Endothelial cell of umbilical vein (primary cell): Measurements from ENCODE around the gene GFER. TPM values are rescaled to one million over a fixed set of nuclear protein-coding genes. Genes with fewer than 3 reads are reported as not detected.
A peak's percentile ranks its signal among the peaks of the same experiment; 100 is the strongest.

Experiments used
- BruUV-seq: library from RNA; stranded (reverse); fragments of 400-500 nt; replicated peaks from 2 replicates; lab custom pipeline; 2021; lab: Mats Ljungman, UMichigan
- CTCF ChIA-PET: fragments of 300-600, 350-600 bp; sonication (Branson Sonifier 250); formaldehyde crosslinking; loops from one replicate; lab custom pipeline; 2021; ENCODE audit warnings: antibody characterized with exemption, inconsistent platforms; lab: Charles Lee
- POLR2A ChIA-PET: fragments of 300-600, 350-600 bp; sonication (Branson Sonifier 250); formaldehyde crosslinking; loops from one replicate; lab custom pipeline; 2021; ENCODE audit warnings: antibody characterized with exemption, inconsistent platforms; lab: Charles Lee
- DNase-seq: peaks from one replicate; pipeline ENCODE4 v3.0.0-alpha.2; 2011; ENCODE audit warnings: low read depth, low spot score
- FAIRE-seq: peaks from 2 replicates; lab custom pipeline; 2011; peaks lifted over from hg19 to GRCh38; lab: Jason Lieb, UNC
- H2AFZ ChIP-seq: 2 replicates; pipeline ENCODE4 v1.6.0; 2012; ENCODE audit warnings: low read depth, low read length, control low read depth, inconsistent platforms
- H3K27ac ChIP-seq: 2 replicates; pipeline ENCODE4 v1.5.1; 2011; ENCODE audit warnings: low read depth, mild to moderate bottlenecking, control low read depth, low read length, moderate library complexity; ENCODE audit not compliant: insufficient read depth
- H3K27me3 ChIP-seq, 2 experiments: 2 replicates each; pipeline versions ENCODE4 v1.6.0 to v1.6.1; 2011; ENCODE audit warnings: low read length in 2 of 2, mixed read lengths in 1 of 2; ENCODE audit not compliant: control insufficient read depth in 2 of 2, insufficient read depth in 2 of 2
- H3K36me3 ChIP-seq, 2 experiments: 2 replicates in 1 of 2; 3 replicates in 1 of 2; pipeline ENCODE4 v1.5.1; 2011; ENCODE audit warnings: low read length in 2 of 2, mild to moderate bottlenecking in 1 of 2, moderate library complexity in 1 of 2; ENCODE audit not compliant: control insufficient read depth in 2 of 2, insufficient read depth in 2 of 2; ENCODE audit errors: extremely low read depth in 1 of 2
- H3K4me1 ChIP-seq: 3 replicates; pipeline ENCODE4 v1.5.1; 2011; ENCODE audit warnings: mild to moderate bottlenecking, low read length; ENCODE audit not compliant: control insufficient read depth, insufficient read depth; ENCODE audit errors: extremely low read depth
- H3K4me2 ChIP-seq: 2 replicates; pipeline ENCODE4 v1.6.1; 2011; ENCODE audit warnings: low read length, control low read depth, mixed read lengths; ENCODE audit not compliant: insufficient read depth
- H3K4me3 ChIP-seq, 3 experiments: fragments of 200-600 bp in 1 of 3; sonication (generic), shearing (Covaris generic) in 1 of 3; replicated peaks in 1 of 3; 2 replicates each; pipeline ENCODE4 v1.5.1; 2011 to 2016; ENCODE audit warnings: control low read depth in 3 of 3, low read length in 3 of 3, mild to moderate bottlenecking in 2 of 3, inconsistent platforms in 1 of 3, low read depth in 1 of 3, moderate library complexity in 1 of 3; ENCODE audit not compliant: insufficient read depth in 1 of 3
- H3K79me2 ChIP-seq: 2 replicates; pipeline ENCODE4 v1.6.0; 2012; ENCODE audit warnings: low read length, inconsistent platforms; ENCODE audit not compliant: control insufficient read depth, insufficient read depth
- H3K9ac ChIP-seq: replicated peaks from 2 replicates; pipeline ENCODE3; 2011; ENCODE audit warnings: low read length, control low read depth; ENCODE audit not compliant: insufficient read depth; ENCODE audit errors: extremely low read depth
- H3K9me1 ChIP-seq: replicated peaks from 3 replicates; pipeline ENCODE4 v1.6.0; 2011; ENCODE audit warnings: mild to moderate bottlenecking, low read length; ENCODE audit not compliant: control insufficient read depth, insufficient read depth; ENCODE audit errors: extremely low read depth
- H3K9me3 ChIP-seq: replicated peaks from 2 replicates; pipeline ENCODE4 v1.5.1; 2012; ENCODE audit warnings: low read length, inconsistent platforms; ENCODE audit not compliant: control insufficient read depth, insufficient read depth
- H4K20me1 ChIP-seq: replicated peaks from 2 replicates; pipeline ENCODE3; 2011; ENCODE audit warnings: mild to moderate bottlenecking, low read length; ENCODE audit not compliant: control insufficient read depth, insufficient read depth; ENCODE audit errors: extremely low read depth
- CTCF ChIP-seq, 2 donors: IDR thresholded peaks; 1 replicate in 1 of 2; 2 replicates in 1 of 2; pipeline ENCODE4 v1.5.1; 2011; ENCODE audit warnings: low read length in 2 of 2, mild to moderate bottlenecking in 2 of 2, moderate library complexity in 2 of 2, control low read depth in 1 of 2, inconsistent platforms in 1 of 2, low read depth in 1 of 2; ENCODE audit not compliant: insufficient read depth in 1 of 2; ENCODE audit errors: extremely low read depth in 1 of 2
- EZH2 ChIP-seq: IDR thresholded peaks from 2 replicates; pipeline ENCODE4 v1.6.1; 2012; ENCODE audit warnings: borderline replicate concordance, low read depth, mild to moderate bottlenecking, moderate library complexity, low read length, inconsistent platforms; ENCODE audit not compliant: severe bottlenecking
- FOS ChIP-seq: IDR thresholded peaks from 2 replicates; pipeline ENCODE4 v1.6.1; 2011; ENCODE audit warnings: mild to moderate bottlenecking, low read length, moderate library complexity, borderline replicate concordance; ENCODE audit not compliant: insufficient read depth
- GATA2 ChIP-seq: IDR thresholded peaks from 2 replicates; pipeline ENCODE4 v1.7.0; 2011; ENCODE audit warnings: low read depth, mild to moderate bottlenecking, moderate library complexity, mixed read lengths, low read length; ENCODE audit not compliant: insufficient read length, insufficient read depth
- JUN ChIP-seq: IDR thresholded peaks from 2 replicates; pipeline ENCODE4 v1.6.1; 2011; ENCODE audit warnings: borderline replicate concordance, low read depth; ENCODE audit not compliant: insufficient read length, insufficient read depth
- MAX ChIP-seq: IDR thresholded peaks from 2 replicates; pipeline ENCODE4 v1.6.1; 2011; ENCODE audit not compliant: insufficient read depth, insufficient read length
- MYC ChIP-seq: IDR thresholded peaks from one replicate; pipeline ENCODE4 v1.6.1; 2011; ENCODE audit warnings: mild to moderate bottlenecking, low read depth, low read length
- POLR2A ChIP-seq: IDR thresholded peaks from 2 replicates; pipeline ENCODE4 v1.6.1; 2012; ENCODE audit warnings: low read depth, mild to moderate bottlenecking, control low read depth, low read length
- POLR2AphosphoS5 ChIP-seq: IDR thresholded peaks from 2 replicates; pipeline ENCODE4 v1.6.1; 2012; ENCODE audit warnings: low read depth, mild to moderate bottlenecking, control low read depth, low read length, moderate library complexity; ENCODE audit not compliant: insufficient read depth
- dilution Hi-C: fragments of 300-500 bp; cut with MboI; formaldehyde crosslinking; loops from one replicate; pipeline ENCODE4 v1.15.0; 2019; ENCODE audit warnings: low sequenced_read_pairs; ENCODE audit not compliant: extremely low pct_ligation_motif_present
- intact Hi-C: fragments of 100-400 bp; cut with micrococcal nuclease; formaldehyde crosslinking; loops from one replicate; pipeline ENCODE4 v1.10.0; 2022
- polyA plus RNA-seq, 4 experiments: library from polyadenylated mRNA; depleted of rRNA in 3 of 4; stranded (reverse) in 3 of 4; unstranded in 1 of 4; fragments of >200 nt; gene quantifications; 2 replicates each; pipeline versions ENCODE4 v1.2.1 to v1.2.3, GENCODE V29; 2011 to 2012; ENCODE audit warnings: missing spikeins in 1 of 4
- total RNA-seq: library from RNA; stranded (reverse); gene quantifications from 2 replicates; pipeline ENCODE4 v1.2.3, GENCODE V29; 2021

GFER gene
- total and polyA plus RNA-seq, 2 donors (not counting 3 experiments of a cell fraction or from before 2014, with no cell fraction given): 13.7 to 29.9 TPM

- Histone ChIP-seq H3K4me2 (peak overlapping the region; percentile 76), H3K27ac (no peak overlapping the region), H3K9me1 (no peaks in the 10 kb centered on the region), H3K79me2 (peaks cover 49% of the 10 kb centered on the region), H3K9me3 (no peaks in the 10 kb centered on the region), H4K20me1 (no peaks in the 10 kb centered on the region), H3K36me3 (peaks cover 8 to 17% of the 10 kb centered on the region in 2 experiments), H3K27me3 (no peaks in the 10 kb centered on the region), H3K9ac (no peak overlapping the region), H2AFZ (no peak overlapping the region), H3K4me1 (peaks cover 26% of the 10 kb centered on the region), H3K4me3 (peak overlapping the region in 1 of 3 experiments; percentile 63)
- intact Hi-C loops (no loop called here), dilution Hi-C loops (no loop called here)
- FAIRE-seq (peak; percentile 64), DNase-seq (peak; percentile 39)
- TF ChIP-seq EZH2: no peak
- TF ChIP-seq POLR2A: peak; percentile 93
- peak; percentile 74 for TF ChIP-seq POLR2AphosphoS5
- CTCF ChIA-PET: interaction anchor here (0.6 to 2.2 kb wide), 3 partner anchors 15 to 180 kb away, joined by 4 to 9 read pairs (median 4); no protein-coding TSS in a partner anchor
- POLR2A ChIA-PET: interaction anchor here (0.6 kb wide), 1 partner anchor 87 kb away, joined by 7 read pairs; no protein-coding TSS in a partner anchor
- BruUV-seq: no TSS peak
Observed at GRCh38 chr16:1960665-1961630, 23.0 kb upstream of the GFER start.

GRCh38 chr16:1961651-1962067 is 22.3 kb upstream of the GFER start:
- Histone ChIP-seq H3K4me3 (no peak overlapping the region), H3K27me3 (no peaks in the 10 kb centered on the region), H3K36me3 (peaks cover 8 to 17% of the 10 kb centered on the region in 2 experiments), H3K9me3 (no peaks in the 10 kb centered on the region), H3K9me1 (no peaks in the 10 kb centered on the region), H3K4me2 (no peak overlapping the region), H3K4me1 (peaks cover 27% of the 10 kb centered on the region), H3K79me2 (peaks cover 50% of the 10 kb centered on the region), H4K20me1 (no peaks in the 10 kb centered on the region), H3K27ac (no peak overlapping the region), H2AFZ (no peak overlapping the region), H3K9ac (no peak overlapping the region)
- POLR2A ChIA-PET: no interaction called here
- DNase-seq (no peak), FAIRE-seq (no peak)
- TF ChIP-seq JUN (no peak), MYC (no peak), POLR2A (no peak), POLR2AphosphoS5 (no peak), MAX (no peak), GATA2 (no peak), EZH2 (no peak), FOS (no peak), CTCF (IDR thresholded peaks at IDR 0.05; ENCODE audit: extremely low read depth in 1 of 2, insufficient read depth in 1 of 2, low read depth in 1 of 2, low read length in 2 of 2) (no peak)
- CTCF ChIA-PET: interaction anchor here (2.2 kb wide), 1 partner anchor 179 kb away, joined by 9 read pairs; no protein-coding TSS in a partner anchor
- dilution Hi-C loops (no loop called here), intact Hi-C loops (no loop called here)
- no TSS peak for BruUV-seq
